Measurements from ENCODE around the gene EXOC7.

Gene EXOC7

GRCh38 chr17:76137351-76138233, 34.0 kb upstream of the EXOC7 start:
- peak overlapping the region; percentile 34 for H3K4me3 ChIP-seq
- no peak for DNase-seq (ENCODE audit: low spot score)
- TF ChIP-seq CTCF (IDR thresholded peaks at IDR 0.05) = no peak
- H3K27ac ChIP-seq = no peak overlapping the region

GRCh38 chr17:76137001-76137350, 33.4 kb upstream of the EXOC7 start:
- TF ChIP-seq CTCF (IDR thresholded peaks at IDR 0.05) = no peak
- no peak overlapping the region for H3K27ac ChIP-seq

GRCh38 chr17:76136276-76137000, 32.9 kb upstream of the EXOC7 start:
- TF ChIP-seq CTCF (IDR thresholded peaks at IDR 0.05) = no peak
- DNase-seq (ENCODE audit: low spot score) = no peak
- Histone ChIP-seq H3K4me3 (no peak overlapping the region), H3K27ac (no peak overlapping the region)

More at GRCh38 chr17:76137001-76137350, 33.4 kb upstream of the EXOC7 start:
- no peak for DNase-seq (ENCODE audit: low spot score)
- no peak overlapping the region for H3K4me3 ChIP-seq

GRCh38 chr17:76135810-76136188, 32.2 kb upstream of the EXOC7 start:
- Histone ChIP-seq H3K4me3 (no peak overlapping the region), H3K27ac (no peak overlapping the region)
- no peak for DNase-seq (ENCODE audit: low spot score)
- no peak for TF ChIP-seq CTCF (IDR thresholded peaks at IDR 0.05)

GRCh38 chr17:76134911-76135809, 31.6 kb upstream of the EXOC7 start:
- no peak overlapping the region for H3K4me3 ChIP-seq
- DNase-seq (ENCODE audit: low spot score) = no peak
- no peak for TF ChIP-seq CTCF (IDR thresholded peaks at IDR 0.05)
- H3K27ac ChIP-seq = no peak overlapping the region

- no peak for TF ChIP-seq CTCF (IDR thresholded peaks at IDR 0.05)
- Histone ChIP-seq H3K4me3 (no peak overlapping the region), H3K27ac (no peak overlapping the region)
- DNase-seq (ENCODE audit: low spot score) = no peak
Observed at GRCh38 chr17:76132574-76133338, 29.2 kb upstream of the EXOC7 start.

Measured in coronary artery (tissue), 2 donors.